Transverse colon (tissue), 4 donors: Measurements from ENCODE around the gene ZNF850. TPM values are rescaled to one million over a fixed set of nuclear protein-coding genes. Genes with fewer than 3 reads are reported as not detected.
A peak's percentile ranks its signal among the peaks of the same experiment; 100 is the strongest.
"Not testable (repeated sequence)": the region's sequence is repeated elsewhere in the genome, so short reads cannot be mapped to it uniquely, and the experiment has no call there.

Experiments
- DNase-seq: peaks from one replicate; pipeline ENCODE4 v3.0.0-alpha.2; 2019
- H3K27ac ChIP-seq, 4 donors: fragments of 200-600 bp; sonication (generic); 2 replicates each; pipeline ENCODE4 v1.5.1; 2016 to 2018; ENCODE audit warnings: inconsistent platforms in 4 of 4
- H3K27me3 ChIP-seq: fragments of 200-600 bp; sonication (generic); 2 replicates; pipeline ENCODE4 v1.5.1; 2017; ENCODE audit warnings: inconsistent platforms
- H3K36me3 ChIP-seq, 4 donors: fragments of 200-600 bp; sonication (generic); 2 replicates each; pipeline ENCODE4 v1.5.1; 2017 to 2019; ENCODE audit warnings: inconsistent platforms in 4 of 4
- H3K4me1 ChIP-seq, 4 donors: fragments of 200-600 bp; sonication (generic); 2 replicates each; pipeline ENCODE4 v1.5.1; 2017 to 2020; ENCODE audit warnings: inconsistent platforms in 4 of 4
- H3K4me3 ChIP-seq, 4 donors: fragments of 200-600 bp; sonication (generic); 1 replicate in 1 of 4; 2 replicates in 3 of 4; pipeline versions ENCODE4 v1.5.1 to v1.6.1; 2017 to 2019; ENCODE audit warnings: inconsistent platforms in 4 of 4
- H3K9me3 ChIP-seq, 2 donors: fragments of 200-600 bp; sonication (generic); 2 replicates each; pipeline ENCODE4 v1.5.1; 2017 to 2019; ENCODE audit warnings: inconsistent platforms in 2 of 2
- CTCF ChIP-seq, 5 experiments: fragments of 200-600 bp in 3 of 5; fragments of 450-650 bp in 2 of 5; sonication (generic) in 3 of 5; IDR thresholded peaks; 1 replicate in 2 of 5; 2 replicates in 3 of 5; pipeline ENCODE4 v1.5.1; 2016 to 2017; ENCODE audit warnings: antibody characterized with exemption in 5 of 5, inconsistent platforms in 3 of 5, mild to moderate bottlenecking in 2 of 5, moderate library complexity in 1 of 5
- EP300 ChIP-seq: sonication (generic); formaldehyde crosslinking; IDR thresholded peaks from one replicate; pipeline ENCODE4 v1.6.1; 2017; ENCODE audit warnings: antibody characterized with exemption, low read depth
- POLR2A ChIP-seq: fragments of 450-650 bp; IDR thresholded peaks from one replicate; pipeline ENCODE4 v1.6.1; 2016; ENCODE audit warnings: antibody characterized with exemption, mild to moderate bottlenecking, moderate library complexity
- POLR2AphosphoS5 ChIP-seq, 3 donors: sonication (generic); formaldehyde crosslinking; IDR thresholded peaks; one replicate each; pipeline ENCODE4 v1.6.1; 2016; ENCODE audit warnings: antibody characterized with exemption in 3 of 3
- WGBS, 2 donors: methylation state at CpG; one replicate each; pipeline ENCODE4 v1.1.5; 2018; ENCODE audit warnings: low coverage in 1 of 2; 5-methylcytosine and 5-hydroxymethylcytosine counted together
- in situ Hi-C, 4 donors: fragments of 200-750 bp; cut with MboI; loops; one replicate each; pipeline versions ENCODE4 v1.15.0 to v1.15.1; 2017; ENCODE audit warnings: low sequenced_read_pairs in 3 of 4, low pct_ligation_motif_present in 1 of 4, low pct_unique_long_range_greater_than_20kb in 1 of 4
- intact Hi-C: fragments of 100-400 bp; cut with DNase I; formaldehyde crosslinking; loops from one replicate; pipeline ENCODE4 v1.15.1; 2023; ENCODE audit warnings: low total_unique reads
- total RNA-seq, 4 donors: library from RNA; depleted of rRNA; stranded (reverse); fragments of >200 nt; gene quantifications; one replicate each; pipeline ENCODE4 v1.1.0, GENCODE V29; 2016

Gene ZNF850
- total RNA-seq, 4 donors from 2014 or later, result 0.75 to 2.2 (median 1.4) TPM

GRCh38 chr19:36805364-36805763, 32.8 kb upstream of the ZNF850 start:
- DNase-seq, result no peak
- in situ Hi-C loops (no loop called here), intact Hi-C loops (no loop called here)
- H3K4me3 ChIP-seq, result no peak overlapping the region
- peaks cover 0 to 66% (median 13%) of the 10 kb centered on the region in 4 donors for H3K36me3 ChIP-seq
- peaks cover 76% of the 10 kb centered on the region in 2 donors for H3K9me3 ChIP-seq
- no peak overlapping the region for H3K27ac ChIP-seq
- WGBS, 2 donors, result 80 to 93% methylated on average over 1 of the region's 1 CpG
- no peaks in the 10 kb centered on the region for H3K4me1 ChIP-seq
- no peaks in the 10 kb centered on the region for H3K27me3 ChIP-seq
- no peak for TF ChIP-seq EP300
- no peak for TF ChIP-seq POLR2A

GRCh38 chr19:36797786-36798108, 25.1 kb upstream of the ZNF850 start:
- intact Hi-C loops (no loop called here), in situ Hi-C loops (no loop called here)
- H3K4me3 ChIP-seq, result peak overlapping the region; percentile 51 to 94 (median 69)
- no peak for DNase-seq
- H3K4me1 ChIP-seq, result peaks cover 0 to 16% (median 2%) of the 10 kb centered on the region in 4 donors
- H3K27ac ChIP-seq, result peak overlapping the region; percentile 56 to 85 (median 78)
- H3K9me3 ChIP-seq, result peaks cover 41 to 62% of the 10 kb centered on the region in 2 donors
- 0 to 7% methylated on average over 1 to 9 of the region's 9 CpGs for WGBS, 2 donors
- TF ChIP-seq POLR2AphosphoS5 (IDR thresholded peaks at IDR 0.05) (no peak), POLR2A (no peak), EP300 (no peak), CTCF (IDR thresholded peaks at IDR 0.05) (no peak)
- peaks cover 0 to 19% (median 9%) of the 10 kb centered on the region in 4 donors for H3K36me3 ChIP-seq
- H3K27me3 ChIP-seq, result no peaks in the 10 kb centered on the region

- H3K27me3 ChIP-seq, result no peaks in the 10 kb centered on the region
- peaks cover 0 to 16% (median 2%) of the 10 kb centered on the region in 4 donors for H3K4me1 ChIP-seq
- peaks cover 46 to 64% of the 10 kb centered on the region in 2 donors for H3K9me3 ChIP-seq
- WGBS, 2 donors, result 51% methylated on average over 19 of the region's 19 CpGs; no CpG with 5 or more reads in 1 of the 2 donors
- intact Hi-C loops (no loop called here), in situ Hi-C loops (no loop called here)
- H3K4me3 ChIP-seq, result peak overlapping the region; percentile 25 to 94 (median 60)
- H3K27ac ChIP-seq, result peak overlapping the region; percentile 56 to 85 (median 78)
- peaks cover 0 to 14% (median 4%) of the 10 kb centered on the region in 4 donors for H3K36me3 ChIP-seq
- DNase-seq, result no peak
- no peak for TF ChIP-seq EP300
- no peak for TF ChIP-seq CTCF (IDR thresholded peaks at IDR 0.05)
- TF ChIP-seq POLR2A, result no peak
These were observed 24.0 kb upstream of the ZNF850 start for GRCh38 chr19:36796714-36796992.

GRCh38 chr19:36791420-36792141, 19.0 kb upstream of the ZNF850 start:
- H3K27ac ChIP-seq, H3K4me3 ChIP-seq, H3K4me1 ChIP-seq, DNase-seq, H3K27me3 ChIP-seq, H3K36me3 ChIP-seq, intact Hi-C loops, in situ Hi-C loops: not testable (repeated sequence)
- 36 to 40% methylated on average over 2 to 33 of the region's 34 CpGs for WGBS, 2 donors
- H3K9me3 ChIP-seq, result peaks cover 34 to 40% of the 10 kb centered on the region in 2 donors

- Histone ChIP-seq H3K9me3 (peaks cover 11 to 22% of the 10 kb centered on the region in 2 donors), H3K4me3 (no peak overlapping the region), H3K4me1 (peaks cover 6 to 18% (median 9%) of the 10 kb centered on the region in 4 donors), H3K27ac (no peak overlapping the region), H3K27me3 (no peaks in the 10 kb centered on the region), H3K36me3 (no peaks in the 10 kb centered on the region)
- intact Hi-C loops, result no loop called here
- in situ Hi-C loops, result no loop called here
- TF ChIP-seq EP300 (no peak), POLR2AphosphoS5 (IDR thresholded peaks at IDR 0.05) (no peak), CTCF (IDR thresholded peaks at IDR 0.05) (no peak), POLR2A (no peak)
- DNase-seq, result no peak
- WGBS, 2 donors, result 45 to 67% methylated on average over 4 to 31 of the region's 38 CpGs
These were observed 3.2 kb upstream of the ZNF850 start for GRCh38 chr19:36775768-36776167.
